Naive thymus-derived CD4-positive, alpha-beta T cell (primary cell): ENCODE results near the gene FAM89A. TPM values are rescaled to one million over a fixed set of nuclear protein-coding genes. Genes with fewer than 3 reads are reported as not detected.
A peak's percentile ranks its signal among the peaks of the same experiment; 100 is the strongest.

Source experiments
- ATAC-seq: fragments of 150-1000 bp; cut with Tn5 transposase; 2 replicates; pipeline ENCODE4 v1.10.0; 2021; ENCODE audit warnings: mild to moderate bottlenecking, moderate library complexity
- CTCF ChIA-PET: fragments of 350-600 bp; sonication (Branson Sonifier 250); formaldehyde crosslinking; loops from one replicate; lab custom pipeline; 2021; ENCODE audit warnings: antibody characterized with exemption; lab: Charles Lee
- POLR2A ChIA-PET: fragments of 350-600 bp; sonication (Branson Sonifier 250); formaldehyde crosslinking; loops from one replicate; lab custom pipeline; 2021; ENCODE audit warnings: antibody characterized with exemption, inconsistent platforms; lab: Charles Lee
- DNase-seq, 9 donors: peaks; one replicate each; pipeline versions ENCODE4 v3.0.0 to v3.0.0-alpha.2; 2020 to 2022; ENCODE audit warnings: mixed read lengths in 1 of 9
- H3K27ac ChIP-seq: one replicate; pipeline ENCODE4 v1.7.0; 2013; ENCODE audit warnings: mild to moderate bottlenecking, low read depth, low read length, moderate library complexity
- H3K27me3 ChIP-seq, 2 donors: one replicate each; pipeline ENCODE4 v1.7.0; 2013; ENCODE audit warnings: low read length in 2 of 2, mild to moderate bottlenecking in 2 of 2, moderate library complexity in 2 of 2; ENCODE audit not compliant: control insufficient read depth in 2 of 2, insufficient read depth in 2 of 2
- H3K36me3 ChIP-seq, 3 experiments: 1 replicate in 2 of 3; 2 replicates in 1 of 3; pipeline ENCODE4 v1.7.0; 2013; ENCODE audit warnings: low read length in 3 of 3, mild to moderate bottlenecking in 3 of 3, moderate library complexity in 1 of 3; ENCODE audit not compliant: insufficient read depth in 3 of 3, control insufficient read depth in 2 of 3
- H3K4me1 ChIP-seq, 2 donors: one replicate each; pipeline ENCODE4 v1.7.0; 2013; ENCODE audit warnings: low read length in 2 of 2, mild to moderate bottlenecking in 2 of 2, moderate library complexity in 1 of 2; ENCODE audit not compliant: control insufficient read depth in 2 of 2, insufficient read depth in 2 of 2
- H3K4me3 ChIP-seq: 2 replicates; pipeline ENCODE4 v1.7.0; 2013; ENCODE audit warnings: mild to moderate bottlenecking, low read length
- H3K9me3 ChIP-seq, 3 experiments: 1 replicate in 2 of 3; 2 replicates in 1 of 3; pipeline ENCODE4 v1.7.0; 2013; ENCODE audit warnings: low read length in 3 of 3; ENCODE audit not compliant: control insufficient read depth in 2 of 3
- H3K27ac Mint-ChIP-seq, 9 donors: one replicate each; pipeline ENCODE4 v1.8.0; 2020 to 2022; ENCODE audit warnings: mixed read lengths in 9 of 9, mild to moderate bottlenecking in 8 of 9, moderate library complexity in 5 of 9, inconsistent platforms in 2 of 9
- H3K27me3 Mint-ChIP-seq, 5 donors: one replicate each; pipeline ENCODE4 v1.8.0; 2021 to 2022; ENCODE audit warnings: mixed read lengths in 5 of 5, mild to moderate bottlenecking in 1 of 5
- H3K36me3 Mint-ChIP-seq, 5 donors: one replicate each; pipeline ENCODE4 v1.8.0; 2020 to 2022; ENCODE audit warnings: mixed read lengths in 5 of 5, mild to moderate bottlenecking in 3 of 5, inconsistent platforms in 1 of 5
- H3K4me1 Mint-ChIP-seq, 7 donors: one replicate each; pipeline ENCODE4 v1.8.0; 2020 to 2022; ENCODE audit warnings: mixed read lengths in 7 of 7, mild to moderate bottlenecking in 3 of 7, inconsistent platforms in 1 of 7
- H3K4me3 Mint-ChIP-seq, 10 donors: one replicate each; pipeline ENCODE4 v1.8.0; 2020 to 2022; ENCODE audit warnings: mild to moderate bottlenecking in 10 of 10, mixed read lengths in 10 of 10, moderate library complexity in 6 of 10, inconsistent platforms in 2 of 10
- H3K9me3 Mint-ChIP-seq, 11 donors: one replicate each; pipeline ENCODE4 v1.8.0; 2020 to 2022; ENCODE audit warnings: mixed read lengths in 11 of 11, mild to moderate bottlenecking in 4 of 11, inconsistent platforms in 1 of 11, moderate library complexity in 1 of 11
- intact Hi-C, 2 donors: fragments of 100-400 bp; cut with micrococcal nuclease; formaldehyde crosslinking; loops; one replicate each; pipeline ENCODE4 v1.15.1; 2023
- polyA plus RNA-seq, 2 donors: library from polyadenylated mRNA; unstranded; fragments of 300-500 nt; fragmentation: Illumina TruSeq; gene quantifications; one replicate each; pipeline ENCODE4 v1.2.3, GENCODE V29; 2021
- total RNA-seq, 6 experiments: library from RNA in 5 of 6; stranded (reverse) in 5 of 6; gene quantifications; 1 replicate in 5 of 6; 2 replicates in 1 of 6; pipeline ENCODE4 v1.2.3 and lab custom pipeline; 2021 to 2026

The FAM89A gene
- total and polyA plus RNA-seq, 7 experiments from 2014 or later: 4.5 to 12.0 (median 9.0) TPM

GRCh38 chr1:230975636-230976035 lies 64.4 kb downstream of the FAM89A start:
- Histone ChIP-seq H3K27me3 (no peaks in the 10 kb centered on the region), H3K36me3 (peaks cover 0 to 8% (median 0%) of the 10 kb centered on the region in 3 experiments), H3K9me3 (no peaks in the 10 kb centered on the region), H3K4me1 (peaks cover 57 to 61% of the 10 kb centered on the region in 2 donors), H3K4me3 (no peak overlapping the region), H3K27ac (no peak overlapping the region)
- ATAC-seq (no peak), DNase-seq (no peak)
- Mint-ChIP-seq H3K4me1 (peaks cover 55 to 75% (median 65%) of the 10 kb centered on the region in 7 donors), H3K27ac (peak overlapping the region in 7 of 9 donors; percentile 0 to 99 (median 92)), H3K27me3 (no peaks in the 10 kb centered on the region), H3K9me3 (no peaks in the 10 kb centered on the region), H3K36me3 (peaks cover 0 to 21% (median 4%) of the 10 kb centered on the region in 5 donors), H3K4me3 (peak overlapping the region in 1 of 10 donors; percentile 83)
- POLR2A ChIA-PET: interaction anchor here (0.7 to 1.1 kb wide), 2 partner anchors 10 to 242 kb away, joined by 3 to 6 read pairs; no protein-coding TSS in a partner anchor
- CTCF ChIA-PET: no interaction called here
- intact Hi-C loops: loop anchor here (5.0 to 10.0 kb wide), 7 partner anchors 38 to 1631 kb away; partner anchors contain the start of genes CCSAP (in 2 of the 2), DISC1 (in 1 of the 2), GALNT2 (in 1 of the 2) and NUP133 (in 1 of the 2)

GRCh38 chr1:230972855-230973271 lies 67.2 kb downstream of the FAM89A start:
- Mint-ChIP-seq H3K27me3 (no peaks in the 10 kb centered on the region), H3K27ac (peak overlapping the region; percentile 25 to 96 (median 86)), H3K4me1 (peaks cover 60 to 93% (median 78%) of the 10 kb centered on the region in 7 donors), H3K36me3 (peaks cover 0 to 23% (median 17%) of the 10 kb centered on the region in 5 donors), H3K9me3 (no peaks in the 10 kb centered on the region), H3K4me3 (peak overlapping the region; percentile 0 to 82 (median 69))
- peaks cover 48 to 51% of the 10 kb centered on the region in 2 donors for H3K4me1 ChIP-seq
- peak; percentile 88 for ATAC-seq
- H3K27me3 ChIP-seq: no peaks in the 10 kb centered on the region
- CTCF ChIA-PET: interaction anchor here (0.7 to 1.0 kb wide), 2 partner anchors 49 to 54 kb away, joined by 3 to 6 read pairs; no protein-coding TSS in a partner anchor
- intact Hi-C loops: loop anchor here (1.0 to 10.0 kb wide), 6 partner anchors 9 to 1628 kb away; partner anchors contain the start of genes CCSAP (in 2 of the 2), DISC1 (in 1 of the 2), GALNT2 (in 1 of the 2) and PGBD5 (in 1 of the 2)
- peak overlapping the region; percentile 12 for H3K4me3 ChIP-seq
- peaks cover 0 to 14% (median 0%) of the 10 kb centered on the region in 3 experiments for H3K36me3 ChIP-seq
- peak overlapping the region; percentile 63 for H3K27ac ChIP-seq
- POLR2A ChIA-PET: interaction anchor here (0.9 to 2.3 kb wide), 7 partner anchors 8 to 630 kb away, joined by 3 to 6 read pairs (median 4); no protein-coding TSS in a partner anchor
- peak; percentile 21 to 87 (median 82) for DNase-seq
- H3K9me3 ChIP-seq: no peaks in the 10 kb centered on the region

GRCh38 chr1:230971771-230972170 lies 68.3 kb downstream of the FAM89A start:
- H3K9me3 Mint-ChIP-seq: no peaks in the 10 kb centered on the region
- peaks cover 50 to 91% (median 72%) of the 10 kb centered on the region in 7 donors for H3K4me1 Mint-ChIP-seq
- ChIA-PET POLR2A (interaction anchor here (1.2 to 1.9 kb wide), 3 partner anchors 9 to 42 kb away, joined by 4 to 6 read pairs (median 4); no protein-coding TSS in a partner anchor), CTCF (interaction anchor here (0.6 to 1.0 kb wide), 3 partner anchors 55 to 329 kb away, joined by 3 to 4 read pairs (median 3); no protein-coding TSS in a partner anchor)
- no peaks in the 10 kb centered on the region for H3K27me3 Mint-ChIP-seq
- H3K4me1 ChIP-seq: peaks cover 40 to 47% of the 10 kb centered on the region in 2 donors
- peak overlapping the region in 6 of 10 donors; percentile 20 to 82 (median 46) for H3K4me3 Mint-ChIP-seq
- H3K9me3 ChIP-seq: no peaks in the 10 kb centered on the region
- intact Hi-C loops: loop anchor here (1.0 to 10.0 kb wide), 7 partner anchors 7 to 1627 kb away; partner anchors contain the start of genes CCSAP (in 2 of the 2), ARV1 (in 1 of the 2), DISC1 (in 1 of the 2) and GALNT2 (in 1 of the 2)
- DNase-seq (no peak), ATAC-seq (no peak)
- no peaks in the 10 kb centered on the region for H3K27me3 ChIP-seq
- peaks cover 0 to 14% (median 0%) of the 10 kb centered on the region in 3 experiments for H3K36me3 ChIP-seq
- no peak overlapping the region for H3K27ac ChIP-seq
- peak overlapping the region in 8 of 9 donors; percentile 22 to 96 (median 86) for H3K27ac Mint-ChIP-seq
- H3K36me3 Mint-ChIP-seq: peaks cover 0 to 23% (median 17%) of the 10 kb centered on the region in 5 donors
- H3K4me3 ChIP-seq: no peak overlapping the region

- no peak for DNase-seq
- ChIA-PET CTCF (interaction anchor here (0.9 to 1.9 kb wide), 2 partner anchors 9 to 54 kb away, joined by 3 to 4 read pairs; no protein-coding TSS in a partner anchor), POLR2A (interaction anchor here (0.8 to 1.1 kb wide), 2 partner anchors 8 to 39 kb away, joined by 3 to 4 read pairs; partner anchors contain the start of genes ARV1 and TTC13)
- Mint-ChIP-seq H3K27ac (peak overlapping the region in 5 of 9 donors; percentile 6 to 77 (median 58)), H3K4me1 (peaks cover 38 to 84% (median 64%) of the 10 kb centered on the region in 7 donors), H3K36me3 (peaks cover 0 to 12% (median 11%) of the 10 kb centered on the region in 5 donors), H3K4me3 (peak overlapping the region in 1 of 10 donors; percentile 18), H3K27me3 (no peaks in the 10 kb centered on the region), H3K9me3 (no peaks in the 10 kb centered on the region)
- no peak for ATAC-seq
- Histone ChIP-seq H3K4me3 (no peak overlapping the region), H3K9me3 (no peaks in the 10 kb centered on the region), H3K27me3 (no peaks in the 10 kb centered on the region), H3K36me3 (peaks cover 0 to 7% (median 0%) of the 10 kb centered on the region in 3 experiments), H3K4me1 (peaks cover 31 to 34% of the 10 kb centered on the region in 2 donors), H3K27ac (no peak overlapping the region)
- intact Hi-C loops: loop anchor here (10.0 kb wide), 4 partner anchors 546 to 1626 kb away; partner anchors contain the start of genes CCSAP (in 2 of the 2), DISC1 (in 1 of the 2), GALNT2 (in 1 of the 2) and PGBD5 (in 1 of the 2)
These were observed 69.6 kb downstream of the FAM89A start for GRCh38 chr1:230970432-230970831.

Other genes with a start within 250 kb of the FAM89A start
- 1 to 10 TPM; 2.9 to 6.0 (median 3.7) TPM for gene C1orf198, start 171.7 kb downstream of the FAM89A start, total RNA-seq
- gene C1orf198, start 171.7 kb downstream of the FAM89A start, polyA plus RNA-seq: 1 to 10 TPM; 6.3 to 8.1 TPM
- gene TTC13, start 61.4 kb downstream of the FAM89A start, total RNA-seq: 10 to 100 TPM; 31.8 to 54.6 (median 45.1) TPM
- 10 to 100 TPM in 1 of 2 donors, 1 to 10 TPM in 1; 9.9 to 10.8 TPM for gene TTC13, start 61.4 kb downstream of the FAM89A start, polyA plus RNA-seq
- 10 to 100 TPM in 3 of 5 experiments, 1 to 10 TPM in 2; 5.6 to 15.2 (median 11.5) TPM for gene ARV1, start 61.2 kb downstream of the FAM89A start, total RNA-seq
- 10 to 100 TPM; 32.6 to 35.8 TPM for gene ARV1, start 61.2 kb downstream of the FAM89A start, polyA plus RNA-seq
- under 1 TPM in 1 of 5 experiments, not detected in 4; 0.02 TPM for gene TRIM67, start 121.8 kb upstream of the FAM89A start, total RNA-seq
- not detected for gene TRIM67, start 121.8 kb upstream of the FAM89A start, polyA plus RNA-seq
- 10 to 100 TPM; 17.3 to 41.0 (median 35.5) TPM for gene GNPAT, start 201.0 kb upstream of the FAM89A start, total RNA-seq
- 10 to 100 TPM; 30.1 to 34.4 TPM for gene GNPAT, start 201.0 kb upstream of the FAM89A start, polyA plus RNA-seq